ENCODE measurements around the gene PEX14. TPM values are rescaled to one million over a fixed set of nuclear protein-coding genes. Genes with fewer than 3 reads are reported as not detected.

Gene PEX14
- total and polyA plus RNA-seq, 9 of the 15 experiments (the other 6 are each of a cell fraction or from before 2014, with no cell fraction given): 2.6 to 45.7 (median 22.7) TPM

DNA sequence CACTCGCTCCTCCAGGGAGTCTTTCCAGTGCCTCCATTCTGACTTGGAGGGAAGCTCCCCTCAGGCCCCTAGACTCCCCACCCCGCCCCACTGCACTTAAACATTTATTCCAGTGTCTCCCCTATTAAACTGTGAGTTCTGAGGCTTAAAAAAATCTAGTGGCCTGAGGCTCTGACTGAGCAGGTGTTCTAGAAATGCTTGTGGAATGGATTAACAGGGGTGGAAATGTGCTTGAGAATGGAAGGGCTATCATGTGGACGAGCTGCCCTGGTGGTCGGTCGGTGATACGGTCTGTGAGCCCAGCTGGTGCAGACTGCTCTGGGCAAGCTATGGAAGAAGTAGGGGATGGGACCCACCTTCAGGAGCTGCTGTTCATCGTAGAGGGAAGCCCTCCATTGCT is 130.2 kb downstream of the PEX14 start (continued):
- no peak for TF ChIP-seq CXXC5 (CRISPR knock-in tag; IDR thresholded peaks at IDR 0.05)
- no peak for TF ChIP-seq PCBP1 (IDR thresholded peaks at IDR 0.05; ENCODE audit: low read depth, low read length, poor library complexity, severe bottlenecking)

- DNase-seq (ENCODE audit: extremely low read depth in 1 of 4, low spot score in 3 of 4) (no peak), FAIRE-seq (no peak), ATAC-seq (no peak)
- no TSS peak for BruUV-seq (replicated peaks)
- Histone ChIP-seq H3K9me3 (replicated peaks; ENCODE audit: control insufficient read depth, insufficient read depth, low read depth, low read length) (no peaks in the 10 kb centered on the region), H3K4me1 (replicated peaks in 1 of 2; ENCODE audit: control insufficient read depth in 2 of 2, insufficient read depth in 2 of 2, low read length in 2 of 2) (no peaks in the 10 kb centered on the region), H3K36me3 (ENCODE audit: control insufficient read depth, insufficient read depth, low read length) (peaks cover 14% of the 10 kb centered on the region; the same call in 1 of the 3 replicates), H3K4me2 (ENCODE audit: insufficient read depth, low read length) (no peak overlapping the region), H3K27me3 (ENCODE audit: control insufficient read depth in 2 of 2, insufficient read depth in 2 of 2, low read length in 2 of 2) (no peaks in the 10 kb centered on the region), H4K20me1 (replicated peaks; ENCODE audit: control insufficient read depth, insufficient read depth, low read length) (no peaks in the 10 kb centered on the region), H3K9ac (ENCODE audit: insufficient read depth in 1 of 2, low read depth in 2 of 2, low read length in 2 of 2) (no peak overlapping the region), H3K27ac (ENCODE audit: extremely low read depth, low read depth, low read length) (no peak overlapping the region), H2AFZ (ENCODE audit: low read depth, low read length) (no peak overlapping the region), H3K4me3 (no peak overlapping the region), H3K9me1 (ENCODE audit: control insufficient read depth, insufficient read depth, low read length) (no peaks in the 10 kb centered on the region), H3K79me2 (ENCODE audit: control insufficient read depth, insufficient read depth, low read length) (no peaks in the 10 kb centered on the region)
- in situ Hi-C loops (cut with MboI): no loop called here
- intact Hi-C loops (cut with micrococcal nuclease): no loop called here
- 77% methylated on average over 7 of the region's 7 CpGs for WGBS (ENCODE audit: insufficient coverage, low coverage, missing lambda C conversion rate)
- ChIA-PET CTCF (ENCODE audit: low intra/inter-chr PET ratio) (no interaction called here), POLR2A (no interaction called here)
- TF ChIP-seq HSF4 (CRISPR knock-in tag; IDR thresholded peaks at IDR 0.05; ENCODE audit: borderline replicate concordance): no peak
- no peak for TF ChIP-seq NRF1 (conservative IDR thresholded peaks at IDR 0.05 in 1 of 2, IDR thresholded peaks at IDR 0.05 in 1 of 2)
- no peak for TF ChIP-seq THAP7 (CRISPR knock-in tag; IDR thresholded peaks at IDR 0.05)
- TF ChIP-seq ATF3 (IDR thresholded peaks at IDR 0.05): no peak
- TF ChIP-seq ATF3 (CRISPR knock-in tag; conservative IDR thresholded peaks at IDR 0.05): no peak
- TF ChIP-seq, protein P1, sequence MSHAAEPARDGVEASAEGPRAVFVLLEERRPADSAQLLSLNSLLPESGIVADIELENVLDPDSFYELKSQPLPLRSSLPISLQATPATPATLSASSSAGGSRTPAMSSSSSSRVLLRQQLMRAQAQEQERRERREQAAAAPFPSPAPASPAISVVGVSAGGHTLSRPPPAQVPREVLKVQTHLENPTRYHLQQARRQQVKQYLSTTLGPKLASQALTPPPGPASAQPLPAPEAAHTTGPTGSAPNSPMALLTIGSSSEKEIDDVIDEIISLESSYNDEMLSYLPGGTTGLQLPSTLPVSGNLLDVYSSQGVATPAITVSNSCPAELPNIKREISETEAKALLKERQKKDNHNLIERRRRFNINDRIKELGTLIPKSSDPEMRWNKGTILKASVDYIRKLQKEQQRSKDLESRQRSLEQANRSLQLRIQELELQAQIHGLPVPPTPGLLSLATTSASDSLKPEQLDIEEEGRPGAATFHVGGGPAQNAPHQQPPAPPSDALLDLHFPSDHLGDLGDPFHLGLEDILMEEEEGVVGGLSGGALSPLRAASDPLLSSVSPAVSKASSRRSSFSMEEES (CRISPR knock-in tag; IDR thresholded peaks at IDR 0.05): no peak
- no peak for TF ChIP-seq HNRNPLL (IDR thresholded peaks at IDR 0.05; ENCODE audit: low read depth, low read length, poor library complexity, severe bottlenecking)
These were observed 131.3 kb downstream of the PEX14 start for GRCh38 chr1:10606064-10606463.
